Activated CD4-positive, alpha-beta T cell treated with anti-CD3 and anti-CD28 coated beads, Interleukin-2, Interleukin-6, amounts not matched to agents 100 ng/mL and 50 ng/mL, durations not matched to agents 16 hours and 8 hours (primary cell): ENCODE data around the gene SYT5.
A peak's percentile ranks its signal among the peaks of the same experiment; 100 is the strongest.
"Not testable (repeated sequence)": the region's sequence is repeated elsewhere in the genome, so short reads cannot be mapped to it uniquely, and the experiment has no call there.

ENCODE experiments used
- DNase-seq: peaks from one replicate; pipeline ENCODE4 v3.0.0-alpha.2; 2020

Gene SYT5

DNA sequence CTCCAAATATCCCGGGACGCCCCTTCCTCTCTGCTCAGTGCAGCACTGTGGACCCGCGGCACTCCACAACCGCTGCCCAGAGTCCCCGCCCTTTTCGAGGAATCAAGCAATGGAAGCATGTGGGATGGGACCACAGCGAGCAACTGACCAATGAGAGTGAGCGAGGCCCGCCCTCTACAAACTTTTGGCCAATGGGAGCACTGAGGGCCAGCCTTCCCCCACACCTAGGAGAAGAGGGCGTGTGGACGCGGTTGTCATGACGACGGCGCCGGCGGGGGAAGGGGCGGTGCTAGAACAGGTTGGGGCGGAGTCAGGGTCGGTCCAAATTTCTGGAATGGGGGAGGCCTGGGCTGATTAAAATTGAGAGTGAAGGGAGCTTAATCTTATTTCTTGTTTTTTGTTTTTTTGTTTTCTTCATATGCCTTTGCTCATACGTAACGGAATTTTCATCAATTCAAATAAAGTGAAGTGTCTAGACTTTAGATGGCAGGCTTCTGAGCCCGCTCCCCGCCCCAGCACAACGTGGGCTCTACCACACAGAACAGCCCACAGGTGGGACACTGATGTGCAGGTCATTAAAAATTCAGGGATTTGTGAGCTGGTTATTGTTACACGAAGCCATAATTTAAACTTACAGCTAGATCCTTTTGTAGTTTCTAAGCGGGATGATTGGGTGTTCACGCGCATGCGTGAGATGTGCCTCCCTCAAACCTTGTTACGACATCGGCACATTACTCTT, 13.4 kb downstream of the SYT5 start, which contains the start of gene DNAAF3:
Gene DNAAF3, minus strand, starts transcription at position 84 of the 739 bp plus-strand sequence. CDS start 200 bp downstream, outside the sequence.
- DNase-seq, result peak; percentile 91

GRCh38 chr19:55165952-55166529, 14.0 kb downstream of the SYT5 start:
- peak; percentile 50 for DNase-seq

GRCh38 chr19:55161571-55162322, 18.3 kb downstream of the SYT5 start:
- DNase-seq, result no peak

DNA sequence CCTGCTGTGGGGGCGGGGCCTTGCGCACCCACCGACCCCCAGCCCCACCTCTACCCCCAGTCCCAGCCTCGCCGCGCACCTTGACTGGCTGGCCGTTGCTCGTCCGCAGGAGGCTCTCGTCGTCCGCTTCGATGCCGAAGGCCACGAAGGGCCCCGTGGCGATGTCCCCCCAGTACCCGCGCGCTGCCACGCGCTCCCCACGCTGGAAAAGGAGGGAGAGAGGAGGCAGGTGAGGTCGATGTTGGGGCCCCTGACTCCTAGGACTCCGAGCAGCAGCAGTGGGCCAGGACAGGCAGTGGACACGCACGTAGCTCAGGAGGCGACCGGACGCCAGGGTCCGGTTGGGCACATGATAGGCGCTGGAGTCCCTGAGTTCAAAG, 19.1 kb downstream of the SYT5 start:
- no peak for DNase-seq

- DNase-seq, result peak; percentile 95
Observed at GRCh38 chr19:55160128-55160985, 19.7 kb downstream of the SYT5 start.

DNA sequence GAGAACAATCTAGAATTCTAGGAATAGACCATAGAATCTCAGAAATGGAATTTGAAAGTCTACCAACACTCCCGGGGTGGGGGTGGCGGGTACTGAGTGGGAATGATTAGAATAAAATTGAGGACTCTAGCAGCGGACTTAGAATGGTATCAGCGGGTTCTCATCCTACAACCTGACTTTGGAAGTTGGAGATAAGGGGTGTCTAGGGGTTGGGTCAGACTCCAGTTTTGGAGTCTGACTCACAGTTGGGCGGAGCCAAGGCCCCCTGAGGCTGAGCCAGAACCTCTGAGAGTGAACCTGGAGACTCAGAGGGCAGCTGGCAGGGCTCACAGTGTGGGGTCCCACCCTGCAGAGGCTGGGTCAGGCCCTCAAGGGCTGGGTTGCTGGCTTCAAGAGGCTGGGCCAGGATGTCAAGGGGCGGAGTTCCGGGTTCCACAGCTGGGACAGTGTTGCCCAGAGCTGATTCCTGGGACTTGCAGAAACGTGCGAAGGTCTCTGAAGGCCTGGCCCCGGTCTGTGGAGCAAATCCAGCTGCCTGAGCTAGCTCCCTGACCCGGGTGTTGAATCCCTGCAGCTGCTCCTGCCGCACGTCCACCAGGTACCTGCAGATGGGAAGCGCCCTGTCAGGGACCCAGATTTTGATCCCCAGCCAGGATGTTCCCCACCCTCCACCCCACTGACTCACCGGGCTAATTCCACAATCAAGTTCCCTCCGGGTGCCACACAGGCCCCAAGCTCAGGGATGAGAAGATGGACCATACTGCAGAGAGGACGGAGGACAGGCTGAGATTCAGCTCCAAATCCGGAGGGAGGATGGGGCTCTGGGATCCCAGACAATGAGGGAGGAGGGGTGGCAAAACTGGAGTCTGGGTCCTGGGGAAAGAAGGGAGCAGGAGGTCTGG, 21.0 kb downstream of the SYT5 start:
- no peak for DNase-seq

- no peak for DNase-seq
Observed at GRCh38 chr19:55158423-55158822, 21.7 kb downstream of the SYT5 start.

- no peak for DNase-seq
Observed at GRCh38 chr19:55157064-55157908, 22.8 kb downstream of the SYT5 start, which contains the start of gene TNNI3. TSS of gene TNNI3 (minus strand) at chr19:55157732. CDS start at chr19:55157589, 143 bp downstream.

DNA sequence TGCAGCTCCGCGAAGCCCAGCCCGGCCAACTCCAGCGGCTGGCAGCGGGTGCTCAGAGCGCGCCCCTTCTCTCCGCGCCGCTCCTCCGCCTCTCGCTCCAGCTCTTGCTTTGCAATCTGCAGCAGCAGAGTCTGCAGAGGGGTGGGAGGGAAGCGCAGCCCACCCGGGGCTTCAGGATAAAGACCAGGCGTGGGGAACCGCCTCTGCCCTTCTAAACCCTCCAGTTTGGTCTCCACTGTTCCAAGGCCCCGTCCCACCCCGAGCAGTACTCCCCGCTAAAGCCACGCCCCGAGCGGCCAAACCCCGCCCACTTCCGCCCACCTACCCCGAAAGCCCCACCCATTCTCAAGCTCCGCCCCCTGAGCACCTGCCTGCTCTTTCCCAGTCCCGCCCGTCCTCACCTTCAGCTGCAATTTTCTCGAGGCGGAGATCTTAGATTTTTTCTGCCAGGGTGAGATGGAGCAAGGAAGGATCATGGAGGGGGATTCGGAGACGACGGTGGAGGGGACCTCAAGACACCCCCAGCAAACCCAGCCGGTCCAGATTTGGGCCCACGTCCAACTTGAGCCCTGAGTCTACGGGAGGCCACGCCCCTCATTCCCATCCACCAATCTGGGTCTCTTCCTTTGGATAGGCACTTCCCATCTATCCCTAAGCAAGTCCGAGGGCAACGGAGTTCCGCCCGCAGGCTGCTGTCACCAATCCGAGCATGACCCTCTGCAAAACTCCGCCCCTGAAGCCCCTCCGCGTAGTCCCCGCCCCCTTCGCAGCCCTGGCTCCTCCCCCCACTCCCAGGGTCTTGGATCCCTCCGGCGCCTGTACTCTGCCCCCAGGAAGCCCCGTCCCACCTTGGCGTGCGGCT, 23.7 kb downstream of the SYT5 start:
- DNase-seq, result peak; percentile 51

DNA sequence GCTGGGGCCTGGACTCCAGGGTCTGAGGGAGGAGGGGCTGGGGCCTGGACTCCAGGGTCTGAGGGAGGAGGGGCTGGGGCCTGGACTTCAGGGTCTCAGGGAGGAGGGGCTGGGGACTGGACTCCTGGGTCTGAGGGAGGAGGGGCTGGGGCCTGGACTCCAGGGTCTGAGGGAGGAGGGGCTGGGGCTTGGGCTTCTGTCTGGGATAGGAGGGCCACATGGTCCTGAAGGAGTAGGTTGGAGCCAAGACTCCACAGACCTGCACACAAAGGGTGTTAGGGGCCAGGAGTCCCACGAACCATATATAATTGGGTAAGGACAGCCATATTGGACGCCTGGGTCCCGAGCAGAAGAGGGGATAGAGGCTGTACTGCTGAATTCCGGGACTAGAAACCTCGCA, 24.3 kb downstream of the SYT5 start:
- not testable (repeated sequence) for DNase-seq

GRCh38 chr19:55153652-55154264, 26.3 kb downstream of the SYT5 start:
- DNase-seq, result no peak

DNA sequence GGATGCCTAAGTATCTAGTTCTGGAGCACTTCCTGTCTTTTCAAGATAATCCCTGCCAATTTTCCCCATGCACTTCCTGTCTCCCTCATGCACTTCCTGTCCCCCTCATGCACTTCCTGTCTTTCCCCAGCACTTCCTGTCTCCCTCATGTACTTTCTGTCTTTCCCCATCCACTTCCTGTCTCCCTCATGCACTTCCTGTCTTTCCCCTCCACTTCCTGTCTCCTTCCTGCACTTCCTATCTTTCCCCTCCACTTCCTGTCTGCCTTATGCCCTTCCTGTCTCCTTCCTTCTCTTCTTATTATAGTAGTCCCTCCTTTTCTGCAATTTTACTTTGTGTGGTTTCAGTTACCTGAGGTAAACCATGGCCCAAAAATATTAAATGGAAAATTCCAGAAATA, 28.1 kb downstream of the SYT5 start:
- no peak for DNase-seq

GRCh38 chr19:55149078-55150003, 30.7 kb downstream of the SYT5 start, which contains the start of gene TNNT1:
TSS of gene TNNT1 (minus strand) at chr19:55149206. CDS start at chr19:55147157, 2,049 bp downstream.
- DNase-seq, result no peak

GRCh38 chr19:55147545-55148251, 32.4 kb downstream of the SYT5 start:
- no peak for DNase-seq

DNA sequence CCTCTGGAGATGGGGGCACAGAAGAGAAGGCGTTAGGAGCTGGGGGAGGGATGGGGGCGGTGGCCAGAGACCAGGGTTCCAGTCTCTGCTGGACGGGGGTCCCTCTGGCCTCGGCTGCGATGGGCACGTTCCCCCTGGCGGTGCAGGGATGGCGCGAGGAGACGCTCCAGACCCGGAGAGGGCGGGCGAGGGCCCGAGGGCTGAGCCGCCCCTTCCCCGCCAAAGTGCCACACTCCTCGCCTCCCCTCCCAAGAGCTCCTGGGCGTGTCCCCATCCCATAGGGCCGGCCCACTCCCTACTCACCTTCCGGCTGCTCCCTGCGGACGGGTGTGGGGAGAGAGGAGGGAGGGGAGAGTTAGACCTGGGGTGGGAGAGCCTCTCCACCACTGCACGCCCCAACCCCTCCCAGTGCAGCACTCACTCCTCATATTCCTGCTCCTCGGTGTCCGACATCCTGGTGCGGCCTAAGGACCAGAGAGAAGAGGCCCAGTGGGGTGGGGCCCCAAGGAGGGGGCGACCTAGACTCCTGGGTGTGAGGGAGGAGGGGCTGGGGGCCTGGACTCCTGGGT, 33.3 kb downstream of the SYT5 start:
- DNase-seq, result no peak

GRCh38 chr19:55146078-55146704, 33.9 kb downstream of the SYT5 start:
- DNase-seq, result peak; percentile 51
